Measurements from ENCODE around the gene PRKG1.

GRCh38 chr10:51144161-51144781 lies 70.0 kb downstream of the PRKG1 start:
- TF ChIP-seq CTCF (IDR thresholded peaks at IDR 0.05) = no peak
- TF ChIP-seq POLR2AphosphoS5 (IDR thresholded peaks at IDR 0.05; ENCODE audit: insufficient read depth in 1 of 2, low read depth in 1 of 2) = no peak
- TF ChIP-seq POLR2A (IDR thresholded peaks at IDR 0.05) = no peak
